Chondrocyte (in vitro differentiated cells): ENCODE results near the gene CYGB. TPM values are rescaled to one million over a fixed set of nuclear protein-coding genes. Genes with fewer than 3 reads are reported as not detected.
A peak's percentile ranks its signal among the peaks of the same experiment; 100 is the strongest.

Experiments
- DNase-seq: peaks from one replicate; pipeline ENCODE4 v3.0.0; 2021; ENCODE audit warnings: mixed read lengths, low spot score
- H3K27ac Mint-ChIP-seq: one replicate; pipeline ENCODE4 v1.8.0; 2021; ENCODE audit warnings: mild to moderate bottlenecking, moderate library complexity, mixed read lengths; ENCODE audit not compliant: unreplicated experiment
- H3K27me3 Mint-ChIP-seq: 2 replicates; pipeline ENCODE4 v1.8.0; 2021; ENCODE audit warnings: low read depth, mixed read lengths
- H3K36me3 Mint-ChIP-seq: 2 replicates; pipeline ENCODE4 v1.8.0; 2021; ENCODE audit warnings: low read depth, mixed read lengths
- H3K4me1 Mint-ChIP-seq: 2 replicates; pipeline ENCODE4 v1.8.0; 2021; ENCODE audit warnings: low read depth, mild to moderate bottlenecking, mixed read lengths
- H3K4me3 Mint-ChIP-seq: one replicate; pipeline ENCODE4 v1.8.0; 2021; ENCODE audit warnings: mild to moderate bottlenecking, moderate library complexity, mixed read lengths; ENCODE audit not compliant: unreplicated experiment
- H3K9me3 Mint-ChIP-seq: 2 replicates; pipeline ENCODE4 v1.8.0; 2021; ENCODE audit warnings: low read depth, mixed read lengths
- CTCF ChIP-seq: fragments of 200-600 bp; sonication (generic); IDR thresholded peaks from 2 replicates; pipeline ENCODE4 v1.5.0; 2021; ENCODE audit warnings: antibody characterized with exemption, mild to moderate bottlenecking, moderate library complexity
- total RNA-seq: library from RNA; stranded (reverse); gene quantifications from 3 replicates; pipeline ENCODE4 v1.2.1, GENCODE V29; 2021

CYGB gene
- total RNA-seq, 1 donor from 2014 or later = 5.4 TPM

- no peak overlapping the region for H3K4me3 Mint-ChIP-seq
- peak; percentile 73 for DNase-seq
- H3K36me3 Mint-ChIP-seq = no peaks in the 10 kb centered on the region
- H3K9me3 Mint-ChIP-seq = no peaks in the 10 kb centered on the region
- H3K4me1 Mint-ChIP-seq = peaks cover 19% of the 10 kb centered on the region
- H3K27ac Mint-ChIP-seq = no peak overlapping the region
- TF ChIP-seq CTCF = no peak
- H3K27me3 Mint-ChIP-seq = no peaks in the 10 kb centered on the region
Observed at GRCh38 chr17:76542566-76542971, 5.1 kb upstream of the CYGB start.

- H3K4me1 Mint-ChIP-seq = peaks cover 19% of the 10 kb centered on the region
- H3K4me3 Mint-ChIP-seq = no peak overlapping the region
- H3K27ac Mint-ChIP-seq = no peak overlapping the region
- H3K36me3 Mint-ChIP-seq = no peaks in the 10 kb centered on the region
- DNase-seq = no peak
- no peaks in the 10 kb centered on the region for H3K27me3 Mint-ChIP-seq
- no peaks in the 10 kb centered on the region for H3K9me3 Mint-ChIP-seq
- TF ChIP-seq CTCF = no peak
Observed at GRCh38 chr17:76541739-76542454, 4.4 kb upstream of the CYGB start.

GRCh38 chr17:76540381-76541300 is 3.1 kb upstream of the CYGB start:
- Mint-ChIP-seq H3K4me1 (peaks cover 19% of the 10 kb centered on the region), H3K27me3 (no peaks in the 10 kb centered on the region)

GRCh38 chr17:76539631-76540271 is 2.2 kb upstream of the CYGB start, which contains the start of gene PRCD:
Gene PRCD, plus strand, starts transcription at chr17:76540044. Its CDS starts 98 bp downstream, at chr17:76540142.
- Mint-ChIP-seq H3K27ac (no peak within 1 kb of the TSS), H3K9me3 (no peaks in the 10 kb centered on the region), H3K4me3 (peak within 1 kb of the TSS; percentile 68), H3K4me1 (peaks cover 19% of the 10 kb centered on the region), H3K36me3 (no peaks in the 10 kb centered on the region), H3K27me3 (no peaks in the 10 kb centered on the region)
- DNase-seq = peak; percentile 72
- no peak for TF ChIP-seq CTCF

More at GRCh38 chr17:76540381-76541300, 3.1 kb upstream of the CYGB start:
- H3K36me3 Mint-ChIP-seq = no peaks in the 10 kb centered on the region
- H3K9me3 Mint-ChIP-seq = no peaks in the 10 kb centered on the region
- peak overlapping the region; percentile 68 for H3K4me3 Mint-ChIP-seq
- peak; percentile 42 for TF ChIP-seq CTCF
- DNase-seq = peak; percentile 96
- H3K27ac Mint-ChIP-seq = no peak overlapping the region
